ENCODE measurements around the gene CSTPP1.
"Not testable (repeated sequence)": the region's sequence is repeated elsewhere in the genome, so short reads cannot be mapped to it uniquely, and the experiment has no call there.

CSTPP1 gene

DNA sequence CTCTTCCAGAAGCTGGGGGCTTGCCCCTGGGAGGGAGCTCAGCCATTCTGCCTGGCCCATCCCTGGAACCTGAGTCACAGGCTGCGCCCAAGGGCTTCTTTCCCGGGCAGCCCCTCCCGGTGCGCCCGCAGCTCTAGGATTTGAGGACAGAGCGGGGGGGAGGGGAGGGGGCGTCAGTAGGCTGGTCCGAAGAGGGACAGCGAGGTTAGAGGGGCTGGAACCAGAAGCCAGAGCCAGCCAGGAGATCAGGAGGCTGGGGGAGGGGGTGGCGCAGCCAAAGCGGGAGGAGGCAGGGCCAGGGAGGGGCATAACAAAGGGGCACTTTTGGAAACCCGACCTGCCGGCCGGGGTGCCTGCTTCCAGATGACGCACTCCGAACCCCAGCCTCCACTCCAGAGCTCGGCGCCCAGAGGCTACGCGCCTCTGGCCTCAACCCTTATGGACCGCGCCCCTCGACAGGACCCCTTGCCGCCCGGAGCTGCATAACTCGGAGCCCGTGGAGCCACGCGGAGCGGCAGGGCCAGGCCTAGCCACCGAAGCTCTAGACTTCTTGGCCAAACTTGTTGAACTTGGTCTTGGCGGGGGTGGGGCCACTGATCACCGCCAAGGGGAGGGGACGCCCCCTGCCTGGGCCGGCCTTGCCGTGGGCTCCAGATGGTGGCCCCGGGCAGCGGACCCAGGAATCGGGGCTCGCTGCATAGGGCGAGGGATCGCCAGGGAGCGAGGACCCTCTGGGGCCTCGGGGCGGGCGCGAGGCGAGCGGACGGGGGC is 248.9 kb downstream of the CSTPP1 start:
- no peak for DNase-seq

DNA sequence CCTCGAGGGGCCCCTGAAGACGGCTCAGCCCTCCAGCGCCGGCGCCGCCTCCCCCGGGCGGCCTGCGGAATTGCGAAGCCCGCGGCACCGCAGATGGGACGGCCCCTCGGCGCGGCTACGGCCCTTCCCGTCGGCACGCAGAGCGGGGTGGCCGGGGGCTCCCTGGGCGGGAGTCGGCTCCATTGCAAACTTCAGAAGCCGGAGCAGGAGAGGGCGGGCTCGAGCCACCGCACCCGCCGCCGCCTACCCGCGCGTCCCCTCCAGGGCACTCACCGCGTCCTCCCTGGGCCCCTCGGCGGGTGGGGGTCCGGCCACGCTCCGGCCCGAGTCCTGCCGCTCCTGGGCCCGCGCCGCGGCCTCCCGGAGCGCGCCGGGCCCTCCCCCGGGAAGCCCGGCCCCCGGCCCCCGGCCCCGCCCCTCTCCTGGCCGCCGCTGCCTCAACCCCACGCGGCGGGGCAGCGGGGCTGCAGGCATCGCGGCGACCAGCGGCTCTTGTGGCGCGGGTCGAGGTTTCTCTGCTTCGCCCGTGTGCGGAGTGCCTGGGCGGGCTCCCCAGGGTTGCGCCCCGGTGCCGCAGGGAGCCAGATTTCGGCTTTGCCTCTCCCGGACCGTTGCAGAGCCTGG is 249.6 kb downstream of the CSTPP1 start, which contains the start of gene PACSIN3:
PACSIN3 (minus strand) TSS at position 359 of the 624 bp plus-strand sequence. CDS start 3,707 bp downstream, outside the sequence.
- DNase-seq: peak; percentile 19

DNA sequence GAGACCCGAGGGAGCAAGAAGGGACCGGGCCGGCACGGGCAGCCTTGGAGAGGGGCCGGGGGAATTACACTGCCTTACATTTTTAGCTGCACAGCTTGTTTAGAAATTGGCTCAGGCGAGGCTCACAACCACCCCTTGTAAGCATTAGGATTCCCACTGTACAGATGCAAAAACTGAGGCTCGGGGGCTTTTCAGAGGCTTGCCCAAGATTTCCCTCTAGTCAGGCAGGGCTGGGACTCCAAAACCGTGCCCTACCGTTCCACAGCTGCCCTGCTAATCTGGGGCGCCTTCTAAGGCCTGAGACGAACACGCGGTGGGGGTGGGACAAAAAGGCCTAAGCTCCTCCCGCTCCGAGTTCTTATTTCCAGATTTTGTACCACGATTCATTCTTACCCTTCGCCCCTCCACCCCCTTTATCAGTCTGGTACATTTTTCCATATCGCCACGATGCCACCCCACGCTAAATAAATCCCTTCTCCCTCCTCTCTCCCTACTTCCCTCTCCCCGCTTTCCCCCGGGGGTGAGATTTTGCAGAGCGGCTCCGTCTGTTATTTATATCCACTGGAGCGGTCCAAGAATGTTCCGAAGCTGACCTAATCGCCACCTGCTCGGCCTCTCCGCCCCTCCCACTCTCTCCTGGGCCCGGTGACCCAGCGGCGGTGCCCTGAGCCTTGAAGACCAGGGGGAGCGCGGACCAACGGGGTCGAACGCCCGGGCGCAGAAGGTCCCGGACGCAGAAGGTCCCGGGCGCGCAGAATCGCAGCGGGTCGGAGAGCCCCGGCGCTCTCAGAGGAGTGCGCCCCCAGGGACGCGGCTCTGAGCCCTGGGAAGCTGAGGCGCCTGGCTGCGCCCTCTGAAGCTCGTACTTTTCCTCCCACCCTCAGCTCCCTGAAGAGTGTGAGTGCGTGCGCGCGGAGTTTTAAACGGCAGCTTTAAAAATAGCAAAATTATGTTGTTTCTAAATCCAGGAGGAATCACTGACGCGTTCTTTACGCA is 250.4 kb downstream of the CSTPP1 start:
- peak; percentile 35 for DNase-seq

DNA sequence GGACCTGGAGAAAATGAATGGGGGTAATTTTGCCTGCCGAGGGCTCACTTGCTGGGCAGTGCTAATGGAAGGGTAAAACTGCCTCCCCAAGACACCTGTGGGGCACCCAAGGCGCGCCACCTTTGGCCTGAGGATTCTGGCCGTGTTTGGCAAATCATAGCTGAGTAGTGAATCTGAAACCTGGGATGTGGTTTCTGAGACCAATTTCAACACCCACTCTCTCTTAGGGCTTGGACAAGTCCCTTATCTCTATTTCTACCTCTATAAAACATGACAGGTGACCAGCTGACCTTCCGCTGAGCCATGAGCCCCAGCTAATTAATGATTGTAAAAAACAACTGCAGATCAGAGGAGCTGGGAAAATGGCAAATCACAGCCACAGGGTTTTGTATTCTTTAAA is 251.2 kb downstream of the CSTPP1 start:
- no peak for DNase-seq

DNA sequence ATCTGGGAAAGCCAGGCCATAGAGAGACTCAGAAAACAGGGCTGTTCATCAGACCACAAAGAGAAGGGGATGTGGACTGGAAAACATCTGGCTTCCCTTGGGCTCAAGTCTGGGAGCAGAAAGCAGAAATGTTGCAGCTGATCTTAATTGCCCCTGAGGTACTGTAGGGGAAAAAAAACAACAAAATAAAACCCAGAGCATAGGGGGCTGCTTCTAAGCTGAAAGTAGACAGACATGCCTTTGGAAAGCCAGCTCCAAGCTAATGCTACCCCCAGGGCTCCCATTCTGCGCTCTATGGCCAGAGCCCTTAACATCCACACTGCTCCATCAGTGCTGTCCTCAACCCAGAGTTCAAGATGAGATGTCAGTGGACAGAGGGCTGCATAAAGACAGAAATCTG is 251.7 kb downstream of the CSTPP1 start:
- no peak for DNase-seq

DNA sequence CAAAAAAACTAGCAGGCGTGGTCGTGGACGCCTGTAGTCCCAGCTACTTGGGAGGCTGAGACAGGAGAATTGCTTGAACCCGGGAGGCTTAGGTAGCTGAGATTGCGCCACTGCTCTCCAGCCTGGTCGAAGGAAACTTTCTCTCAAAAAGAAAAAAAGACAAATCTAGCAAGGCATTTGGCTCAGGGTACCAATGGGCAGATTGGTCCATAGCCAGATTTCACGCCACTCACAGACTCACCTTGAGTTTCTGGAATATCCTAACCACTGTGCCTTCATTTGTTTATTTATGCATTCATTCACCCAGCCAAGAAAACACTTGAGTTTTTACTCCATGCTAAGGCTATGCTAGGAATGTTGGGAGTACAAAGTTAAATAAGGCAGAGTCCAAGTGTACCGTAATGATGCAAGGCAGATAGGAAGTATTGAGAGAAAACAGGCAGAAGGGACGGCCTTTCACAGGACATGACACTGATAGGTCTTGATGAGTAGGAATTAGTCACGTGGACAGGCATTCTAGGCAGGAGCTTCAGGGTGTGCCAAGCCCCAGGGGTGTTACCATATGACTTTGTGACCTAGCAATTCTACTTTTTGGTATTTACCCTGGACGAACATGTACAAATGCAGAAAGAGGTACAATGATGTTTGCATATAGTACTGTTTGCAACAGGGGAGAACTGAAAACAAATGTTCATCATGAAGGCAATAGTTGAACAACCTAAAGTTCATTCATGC is 252.7 kb downstream of the CSTPP1 start:
- DNase-seq: no peak

DNA sequence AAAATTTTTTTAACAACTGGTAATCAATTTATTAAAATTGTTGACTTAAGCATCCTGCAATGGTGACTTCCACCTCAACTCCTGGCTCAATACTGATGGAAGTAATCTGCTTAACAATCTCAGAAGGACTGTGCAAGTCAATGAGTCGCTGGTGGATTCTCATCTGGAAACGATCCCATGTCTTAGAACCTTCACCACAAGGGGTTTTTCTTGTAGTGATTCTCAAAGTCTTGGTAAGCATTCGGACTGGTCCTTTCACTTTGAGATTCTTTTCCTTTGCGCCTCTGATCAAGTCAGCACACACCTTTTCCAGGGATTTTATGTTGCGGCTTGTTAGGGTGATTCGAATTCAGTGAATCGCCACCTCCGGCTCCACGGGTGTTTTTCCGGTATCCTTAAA is 254.6 kb downstream of the CSTPP1 start:
- not testable (repeated sequence) for DNase-seq

DNA sequence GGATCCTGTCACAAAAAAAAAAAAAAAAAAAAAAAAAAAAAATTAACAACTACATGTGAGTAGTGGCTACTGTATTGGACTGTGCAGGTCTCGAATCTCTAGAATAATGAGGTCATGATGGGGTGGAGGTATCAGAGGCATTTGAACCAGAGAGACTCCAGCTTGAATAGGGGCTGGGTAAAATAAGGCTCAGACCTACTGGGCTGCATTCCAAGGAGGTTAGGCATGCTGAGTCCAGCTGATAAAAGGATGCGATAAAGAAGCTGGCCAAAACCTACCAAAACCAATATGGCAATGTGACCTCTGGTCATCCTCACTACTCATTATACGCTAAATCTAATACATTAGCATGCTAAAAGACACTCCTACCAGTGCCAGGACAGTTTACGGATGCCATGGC is 255.6 kb downstream of the CSTPP1 start:
- no peak for DNase-seq

DNA sequence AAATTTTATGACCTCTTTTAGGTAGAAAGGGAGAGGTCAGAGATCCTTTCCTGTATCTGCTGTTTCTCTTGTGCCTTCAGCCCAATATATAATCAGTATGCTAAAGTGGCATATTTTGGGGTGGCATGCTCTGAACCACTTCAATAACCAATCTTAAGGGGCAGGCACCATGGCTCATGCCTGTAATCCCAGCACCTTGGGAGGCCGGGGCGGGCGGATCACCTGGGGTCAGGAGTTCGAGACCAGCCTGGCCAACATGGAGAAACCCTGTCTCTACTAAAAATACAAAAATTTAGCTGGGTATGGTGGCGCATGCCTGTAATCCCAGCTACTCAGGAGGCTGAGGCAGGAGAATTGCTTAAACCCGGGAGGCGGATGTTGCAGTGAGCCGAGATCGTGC is 261.6 kb downstream of the CSTPP1 start:
- DNase-seq: not testable (repeated sequence)

DNA sequence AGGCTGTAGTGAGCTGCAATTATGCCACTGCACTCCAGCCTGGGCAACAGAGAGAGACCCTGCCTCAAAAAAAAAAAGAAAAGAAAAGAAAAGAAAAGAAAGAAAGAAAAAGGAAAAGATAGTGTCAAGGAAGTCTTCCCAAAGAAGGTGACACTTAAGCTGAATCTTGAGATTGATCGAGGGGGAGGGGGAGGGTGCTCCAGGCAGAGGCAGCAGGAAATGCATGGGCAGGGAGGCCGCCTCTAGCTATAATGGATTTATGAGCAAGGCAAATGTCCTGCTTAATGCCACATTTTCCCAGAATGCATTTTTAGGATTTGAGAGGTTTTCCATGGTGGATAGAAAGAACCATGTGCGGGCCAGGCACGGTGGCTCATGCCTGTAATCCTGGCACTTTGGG is 264.5 kb downstream of the CSTPP1 start:
- no peak for DNase-seq

DNA sequence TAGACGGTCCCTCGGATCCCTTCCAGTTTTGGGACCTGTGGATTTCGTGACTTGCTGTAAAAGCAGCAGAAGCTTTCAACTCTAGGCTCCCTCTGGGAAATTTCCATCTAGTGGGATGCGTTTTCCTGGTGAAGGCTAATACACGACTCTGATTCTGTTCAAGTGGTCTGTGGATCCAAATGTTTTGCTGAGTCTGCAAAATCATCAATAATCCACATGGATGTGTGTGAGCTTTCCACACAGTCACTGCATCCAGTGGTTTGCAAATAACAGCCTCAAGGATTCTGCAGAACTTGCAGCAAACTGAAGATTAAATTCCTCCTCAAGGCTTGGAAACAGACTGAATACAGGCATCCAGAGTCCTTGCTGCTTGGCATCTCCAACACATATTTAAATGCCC is 266.0 kb downstream of the CSTPP1 start:
- DNase-seq: no peak

DNA sequence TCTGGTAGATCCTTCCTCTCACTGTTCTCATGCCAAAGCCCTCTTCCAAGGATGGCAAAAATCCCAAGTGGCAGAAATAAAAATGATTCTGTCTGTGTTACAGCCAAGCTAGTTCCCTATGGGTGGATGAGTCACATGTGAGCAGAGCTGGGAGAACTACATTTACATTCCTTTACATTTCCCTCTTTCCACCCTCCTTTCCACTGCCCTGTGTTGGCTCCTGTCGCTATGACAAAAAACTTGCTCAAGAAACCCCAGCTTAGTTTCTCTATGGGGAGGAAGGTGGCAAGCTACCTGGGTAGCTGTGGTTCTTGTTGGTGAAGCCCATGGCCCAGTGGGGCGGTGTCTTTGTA is 268.1 kb downstream of the CSTPP1 start:
- no peak for DNase-seq

DNA sequence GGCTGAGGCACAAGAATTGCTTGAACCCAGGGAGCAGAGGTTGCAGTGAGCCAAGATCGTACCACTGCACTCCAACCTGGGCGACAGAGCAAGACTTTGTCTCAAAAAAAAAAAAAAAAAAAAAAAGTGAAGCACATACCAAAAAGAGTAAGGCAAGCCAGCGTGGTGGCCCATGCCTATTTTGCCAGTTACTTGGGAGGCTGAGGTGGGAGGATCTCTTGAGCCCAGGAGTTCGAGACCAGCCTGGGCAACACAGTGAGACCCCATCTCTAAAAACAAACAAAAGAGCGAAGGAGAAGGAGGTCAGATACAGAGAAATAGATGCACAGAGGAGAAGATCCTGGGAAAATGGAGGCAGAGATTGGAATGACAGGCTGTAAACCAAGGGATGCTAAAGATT is 270.0 kb downstream of the CSTPP1 start:
- not testable (repeated sequence) for DNase-seq

DNA sequence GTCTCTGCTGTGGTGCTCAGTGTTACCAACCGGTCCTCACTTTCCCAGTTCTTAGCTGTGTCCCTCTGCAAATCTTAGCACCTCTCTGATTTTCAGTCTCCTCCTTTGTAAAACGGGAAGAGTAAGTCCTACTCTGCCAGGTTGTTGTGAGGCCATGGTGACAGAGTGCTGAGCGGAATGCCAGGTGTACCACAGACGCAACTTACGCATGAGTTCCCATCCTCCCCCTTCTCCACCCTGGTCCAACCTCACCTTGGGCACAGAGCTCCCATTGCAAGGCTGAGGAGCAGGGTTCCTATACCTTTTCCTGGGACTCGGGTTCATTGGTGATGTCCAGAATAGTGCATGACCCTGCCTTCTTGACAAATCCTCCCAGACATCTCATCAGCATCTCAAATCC is 270.9 kb downstream of the CSTPP1 start:
- no peak for DNase-seq

DNA sequence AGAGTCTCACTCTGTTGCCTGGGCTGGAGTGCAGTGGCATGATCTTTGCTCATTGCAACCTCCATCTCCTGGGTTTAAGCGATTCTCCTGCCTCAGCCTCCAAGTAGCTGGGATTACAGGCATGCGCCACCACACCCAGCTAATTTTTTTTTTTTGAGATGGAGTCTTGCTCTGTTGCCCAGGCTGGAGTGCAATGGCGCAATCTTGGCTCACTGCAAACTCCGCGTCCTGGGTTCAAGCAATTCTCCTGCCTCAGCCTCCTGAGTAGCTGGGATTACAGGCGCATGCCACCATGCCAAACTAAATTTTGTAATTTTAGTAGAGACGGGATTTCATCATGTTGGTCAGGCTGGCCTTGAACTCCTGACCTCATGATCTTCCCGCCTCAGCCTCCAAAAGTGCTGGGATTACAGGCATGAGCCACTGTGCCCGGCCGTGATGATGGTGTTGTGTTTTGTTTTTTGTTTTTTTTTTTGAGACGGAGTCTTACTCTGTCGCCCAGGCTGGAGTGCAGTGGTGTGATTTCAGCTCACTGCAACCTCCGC is 271.5 kb downstream of the CSTPP1 start:
- not testable (repeated sequence) for DNase-seq

DNA sequence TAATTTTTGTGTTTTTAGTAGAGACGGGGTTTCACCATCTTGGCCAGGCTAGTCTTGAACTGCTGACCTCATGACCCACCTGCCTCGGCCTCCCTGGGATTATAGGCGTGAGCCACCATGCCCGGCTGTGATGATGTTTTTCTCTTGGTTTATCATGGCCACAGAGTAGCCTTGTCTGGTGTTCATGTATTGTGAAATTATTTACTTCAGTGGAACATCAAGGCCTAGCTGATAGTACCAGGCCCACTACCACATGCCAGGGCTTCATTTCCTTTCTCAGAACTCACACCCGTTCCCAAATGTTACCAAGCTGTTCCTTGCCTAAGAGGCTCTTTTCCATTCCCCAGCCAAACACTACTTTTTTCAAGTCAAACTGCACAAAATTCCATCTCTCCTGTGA is 272.1 kb downstream of the CSTPP1 start:
- DNase-seq: no peak

Measured in effector CD4-positive, alpha-beta T cell (primary cell).